Epidermal melanocyte (primary cell): ENCODE results near the gene BDNF.

Experiments used
- DNase-seq: peaks from one replicate; pipeline ENCODE4 v3.0.0; 2011; ENCODE audit warnings: low spot score; ENCODE audit not compliant: insufficient read length

BDNF gene

GRCh38 chr11:27705873-27706820, 5.9 kb upstream of the BDNF start:
- no peak for DNase-seq

- no peak for DNase-seq
These were observed 3.2 kb upstream of the BDNF start for GRCh38 chr11:27703481-27703880.

GRCh38 chr11:27702811-27703210, 2.6 kb upstream of the BDNF start:
- DNase-seq = no peak

GRCh38 chr11:27701355-27702105, 1.3 kb upstream of the BDNF start:
- DNase-seq = no peak

- no peak for DNase-seq
These were observed 317 bp downstream of the BDNF start for GRCh38 chr11:27699926-27700350.

GRCh38 chr11:27699242-27699925, 871 bp downstream of the BDNF start:
- DNase-seq = no peak

- DNase-seq = peak; percentile 78
These were observed 1.4 kb downstream of the BDNF start for GRCh38 chr11:27698872-27699241.

GRCh38 chr11:27697679-27698275, 2.5 kb downstream of the BDNF start:
- DNase-seq = no peak

- no peak for DNase-seq
These were observed 3.3 kb downstream of the BDNF start for GRCh38 chr11:27696961-27697360.

- DNase-seq = no peak
These were observed 4.1 kb downstream of the BDNF start for GRCh38 chr11:27696115-27696514.

GRCh38 chr11:27694992-27695391, 5.3 kb downstream of the BDNF start:
- no peak for DNase-seq

GRCh38 chr11:27693398-27693797, 6.9 kb downstream of the BDNF start:
- no peak for DNase-seq

- DNase-seq = no peak
These were observed 7.5 kb downstream of the BDNF start for GRCh38 chr11:27692781-27693180.

- no peak for DNase-seq
These were observed 12.2 kb downstream of the BDNF start for GRCh38 chr11:27688076-27688475.

GRCh38 chr11:27681664-27682063, 18.6 kb downstream of the BDNF start:
- no peak for DNase-seq

GRCh38 chr11:27679136-27680015, 20.9 kb downstream of the BDNF start:
- no peak for DNase-seq

GRCh38 chr11:27678242-27678641, 22.0 kb downstream of the BDNF start:
- no peak for DNase-seq

GRCh38 chr11:27677108-27677507, 23.1 kb downstream of the BDNF start:
- no peak for DNase-seq

GRCh38 chr11:27673979-27674663, 26.1 kb downstream of the BDNF start:
- DNase-seq = no peak
